CD4-positive, alpha-beta T cell treated with Interleukin-4 for 1 hour (primary cell): ENCODE results near the gene TRIM3.
A peak's percentile ranks its signal among the peaks of the same experiment; 100 is the strongest.
"Not testable (repeated sequence)": the region's sequence is repeated elsewhere in the genome, so short reads cannot be mapped to it uniquely, and the experiment has no call there.

Experiments
- DNase-seq, 2 donors: peaks; one replicate each; pipeline ENCODE4 v3.0.0-alpha.2; 2020 to 2022

TRIM3 gene

GRCh38 chr11:6473451-6474412 is at the start of gene TRIM3:
TSS of gene TRIM3 (minus strand) at chr11:6473941. CDS start at chr11:6465695, 8,246 bp downstream.
- DNase-seq: peak; percentile 78 to 80

- DNase-seq: no peak
These were observed 49.5 kb upstream of the TRIM3 start for GRCh38 chr11:6523253-6523652.

DNA sequence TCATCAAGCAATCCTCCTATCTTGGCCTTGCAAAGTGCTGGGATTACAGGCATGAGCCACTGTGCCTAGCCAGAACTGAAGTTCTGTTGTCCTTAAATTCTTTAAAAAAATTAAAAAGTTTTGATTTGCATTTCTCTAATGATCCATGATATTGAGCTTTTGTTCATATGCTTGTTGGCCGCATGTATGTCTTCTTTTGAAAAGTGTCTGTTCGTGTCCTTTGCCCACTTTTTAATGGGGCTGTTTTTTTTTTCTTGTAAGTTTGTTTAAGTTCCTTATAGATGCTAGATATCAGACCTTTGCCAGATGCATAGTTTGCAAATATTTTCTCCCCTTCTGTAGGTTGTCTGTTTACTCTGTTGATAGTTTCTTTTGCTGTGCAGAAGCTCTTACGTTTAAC is 48.2 kb upstream of the TRIM3 start:
- not testable (repeated sequence) for DNase-seq

DNA sequence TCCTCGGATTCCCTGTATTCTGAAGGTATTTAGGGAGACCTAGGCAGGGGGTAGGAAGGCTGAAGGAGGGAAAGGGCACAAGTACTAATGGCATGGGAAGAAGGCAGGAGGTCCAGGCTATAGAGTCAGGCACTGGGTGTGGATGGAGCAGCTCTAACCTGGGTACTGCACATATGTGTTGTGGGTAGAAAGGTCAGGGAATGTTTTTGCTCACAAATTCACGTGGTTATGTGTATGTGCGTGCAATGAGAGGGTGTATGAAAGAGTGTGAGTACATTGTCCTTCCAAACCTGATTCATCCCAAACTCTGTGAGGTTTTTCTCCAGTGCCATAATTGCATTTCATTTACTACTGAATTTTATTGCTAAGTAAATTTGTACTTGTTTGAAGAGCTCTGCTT is 46.5 kb upstream of the TRIM3 start:
- DNase-seq: no peak

GRCh38 chr11:6516865-6517264 is 43.1 kb upstream of the TRIM3 start:
- no peak for DNase-seq

DNA sequence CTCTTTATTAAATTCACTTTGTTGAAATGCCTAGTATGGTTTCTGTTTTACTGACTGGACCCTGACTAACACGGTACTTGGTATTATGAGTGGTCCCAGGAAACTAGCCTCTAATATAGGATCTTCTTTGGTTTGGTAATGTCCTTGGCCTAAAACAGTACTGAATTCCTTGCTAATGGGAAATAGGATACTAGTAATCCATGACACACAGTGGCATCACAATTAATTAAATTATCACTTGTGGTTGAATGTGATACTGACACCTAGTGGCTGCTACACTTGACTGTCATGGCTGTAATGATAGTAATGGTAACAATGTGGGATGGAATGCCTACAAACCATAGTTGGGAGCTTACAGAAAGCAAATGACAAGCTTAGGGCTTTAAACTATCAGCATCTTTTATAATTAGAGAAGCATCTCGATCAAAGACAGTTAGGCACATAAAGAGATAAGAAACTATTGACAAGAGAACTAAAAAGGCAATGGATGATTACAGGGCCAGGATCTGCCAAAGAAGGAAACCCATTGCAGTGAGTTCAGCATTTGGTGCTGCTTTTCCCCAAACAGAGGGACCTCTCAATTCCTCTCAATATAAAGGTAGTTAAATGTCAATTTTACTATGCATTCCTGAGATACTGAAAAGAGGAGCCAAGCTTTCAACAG is 32.0 kb upstream of the TRIM3 start:
- DNase-seq: peak in 1 of 2 donors; percentile 52

- no peak for DNase-seq
These were observed 30.4 kb upstream of the TRIM3 start for GRCh38 chr11:6504166-6504565.

GRCh38 chr11:6502382-6502781 is 28.6 kb upstream of the TRIM3 start:
- no peak for DNase-seq

GRCh38 chr11:6498544-6498943 is 24.8 kb upstream of the TRIM3 start:
- no peak for DNase-seq

- DNase-seq: no peak
These were observed 24.4 kb upstream of the TRIM3 start for GRCh38 chr11:6498121-6498520.

- DNase-seq: no peak
These were observed 23.5 kb upstream of the TRIM3 start, which contains the start of gene DNHD1 for GRCh38 chr11:6497069-6497839. TSS of gene DNHD1 (plus strand) at chr11:6497280. CDS start at chr11:6498216, 936 bp downstream.

GRCh38 chr11:6489306-6489705 is 15.6 kb upstream of the TRIM3 start:
- no peak for DNase-seq

DNA sequence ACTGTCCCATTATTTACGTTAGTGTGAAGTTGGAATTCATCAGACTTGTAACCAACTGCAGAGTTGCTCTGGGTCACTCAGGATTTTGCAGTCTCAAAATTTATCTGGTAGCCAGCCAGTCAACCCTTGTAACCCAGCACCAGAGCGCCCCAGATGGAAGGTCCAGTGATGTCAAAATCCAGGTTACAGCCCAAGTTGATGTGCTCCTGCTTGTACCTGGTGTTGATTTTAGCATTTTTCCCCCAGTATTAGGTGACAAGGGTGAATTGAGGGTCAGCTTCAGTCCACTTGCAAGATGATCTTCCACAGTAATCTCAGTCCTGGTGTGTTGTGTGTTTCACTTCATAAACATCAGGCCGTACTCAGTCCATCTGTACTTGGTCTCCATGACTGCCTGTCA is 15.1 kb upstream of the TRIM3 start:
- DNase-seq: no peak

DNA sequence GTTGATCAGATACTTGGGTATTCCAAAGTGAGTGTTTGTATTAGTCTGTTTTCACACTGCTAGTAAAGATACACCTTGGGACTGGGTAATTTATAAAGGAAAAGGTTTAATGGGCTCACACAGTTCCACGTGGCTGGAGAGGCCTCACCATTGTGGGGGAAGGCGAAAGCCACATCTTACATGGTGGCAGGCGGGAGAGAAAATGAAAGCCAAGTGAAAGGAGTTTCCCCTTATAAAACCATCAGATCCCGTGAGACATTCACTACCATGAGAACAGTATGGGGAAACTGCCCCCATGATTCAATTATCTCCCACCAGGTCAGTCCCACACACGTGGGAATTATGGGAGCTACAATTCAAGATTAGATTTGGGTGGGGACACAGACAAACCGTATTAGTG is 14.6 kb upstream of the TRIM3 start:
- no peak for DNase-seq

DNA sequence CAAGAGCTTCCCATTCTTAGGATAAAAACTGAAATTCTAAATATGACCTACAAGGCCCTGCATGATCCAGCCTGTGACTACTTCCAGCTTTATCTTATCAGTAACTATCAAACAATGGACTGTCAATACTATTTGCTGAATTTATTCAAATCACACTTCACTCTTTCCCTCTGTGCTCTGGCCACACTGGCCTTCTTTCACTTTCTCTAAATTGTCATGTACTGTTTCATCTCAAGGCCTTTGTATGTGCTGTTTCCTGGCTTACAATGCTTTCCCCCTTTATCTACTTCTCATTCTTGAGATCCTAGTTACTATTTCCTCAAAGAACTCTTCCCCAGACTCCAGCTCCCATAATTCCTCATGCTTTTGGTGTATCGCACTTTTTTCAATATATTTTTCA is 13.2 kb upstream of the TRIM3 start:
- DNase-seq: no peak

DNA sequence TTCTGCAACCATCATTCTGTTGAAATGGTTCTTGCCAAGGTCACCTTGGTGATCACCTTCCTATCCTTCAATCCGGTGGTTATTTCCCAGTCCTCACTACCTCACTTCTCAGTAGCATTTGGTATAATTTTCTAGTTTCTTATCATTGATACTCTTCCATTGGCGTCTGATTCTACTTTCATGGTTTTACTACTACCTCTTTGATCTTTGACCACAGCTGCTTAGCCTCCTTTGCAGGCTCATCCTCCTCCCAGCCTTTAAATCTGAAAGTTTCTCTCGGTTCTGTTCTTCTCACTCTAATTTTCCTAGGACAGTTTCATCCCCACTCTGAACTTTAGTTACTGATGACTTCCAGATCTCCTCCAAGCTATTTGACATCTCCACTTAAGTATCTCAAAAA is 12.5 kb upstream of the TRIM3 start:
- no peak for DNase-seq

DNA sequence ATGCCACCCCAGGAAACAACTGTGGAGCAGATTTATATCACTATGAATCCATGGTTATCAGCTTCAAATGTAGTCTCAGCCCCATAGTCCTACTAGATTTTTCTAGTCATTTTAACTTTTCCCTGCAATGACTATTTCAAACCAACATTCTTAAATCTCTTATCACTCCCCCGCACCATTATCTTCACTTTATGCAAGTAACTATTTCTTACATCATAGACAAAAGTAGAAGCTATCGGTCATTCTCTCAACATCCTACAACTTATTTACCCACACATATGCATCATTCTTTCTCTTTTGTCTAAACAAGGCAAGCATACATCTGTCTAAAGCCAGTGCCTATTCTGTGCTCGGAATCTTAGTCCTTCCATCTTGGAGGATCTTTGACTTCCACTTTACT is 11.9 kb upstream of the TRIM3 start:
- no peak for DNase-seq

GRCh38 chr11:6483015-6483414 is 9.3 kb upstream of the TRIM3 start:
- no peak for DNase-seq

GRCh38 chr11:6482441-6482840 is 8.7 kb upstream of the TRIM3 start:
- no peak for DNase-seq

GRCh38 chr11:6481924-6482275 is 8.2 kb upstream of the TRIM3 start:
- DNase-seq: peak in 1 of 2 donors; percentile 15

- DNase-seq: peak; percentile 96 to 98
These were observed 7.5 kb upstream of the TRIM3 start, which contains the start of the genes ARFIP2 and TIMM10B for GRCh38 chr11:6481012-6481923. TSS of gene ARFIP2 (minus strand) at chr11:6481331. CDS start at chr11:6480421, 910 bp downstream. TSS of gene TIMM10B (plus strand) at chr11:6481501. CDS start at chr11:6481517, 16 bp downstream.
